Measurements from ENCODE around the gene PRCD.

Gene PRCD

GRCh38 chr17:76537578-76538280, 2.1 kb upstream of the PRCD start, which contains the start of gene CYGB:
Gene CYGB (minus strand): TSS chr17:76537709. CDS start chr17:76537542, 167 bp downstream.
- no peaks in the 10 kb centered on the region for H3K9me3 ChIP-seq (ENCODE audit: insufficient read depth, low read length, severe bottlenecking)
- no peak within 1 kb of the TSS for H3K27ac ChIP-seq (ENCODE audit: low read length)
- no peak for TF ChIP-seq CTCF (IDR thresholded peaks at IDR 0.05; ENCODE audit: borderline replicate concordance, extremely low read depth, low read length, poor library complexity, severe bottlenecking)
- no peak for TF ChIP-seq EZH2 (IDR thresholded peaks at IDR 0.05; ENCODE audit: borderline replicate concordance, low read depth, low read length, severe bottlenecking)
- no peaks in the 10 kb centered on the region for H4K20me1 ChIP-seq (ENCODE audit: insufficient read depth, low read length)
- no peaks in the 10 kb centered on the region for H3K27me3 ChIP-seq (ENCODE audit: insufficient read depth, low read length, poor library complexity)
- H3K79me2 ChIP-seq (ENCODE audit: insufficient read depth, low read length): no peaks in the 10 kb centered on the region
- H3K4me3 ChIP-seq (ENCODE audit: low read depth in 1 of 2, low read length in 2 of 2): no peak within 1 kb of the TSS
- H2AFZ ChIP-seq (ENCODE audit: low read depth, low read length): no peak within 1 kb of the TSS
- H3K4me2 ChIP-seq (ENCODE audit: insufficient read depth, low read length): no peak within 1 kb of the TSS
- no peak within 1 kb of the TSS for H3K9ac ChIP-seq (ENCODE audit: low read depth, low read length)
- ATAC-seq (ENCODE audit: insufficient read depth, low read depth) (no peak), DNase-seq (no peak)
- H3K4me1 ChIP-seq (ENCODE audit: insufficient read depth, low read length): no peaks in the 10 kb centered on the region
- no peaks in the 10 kb centered on the region for H3K36me3 ChIP-seq (ENCODE audit: insufficient read depth, low read length)

GRCh38 chr17:76538281-76538931, 1.4 kb upstream of the PRCD start:
- H3K9me3 ChIP-seq (ENCODE audit: insufficient read depth, low read length, severe bottlenecking): no peaks in the 10 kb centered on the region
- no peaks in the 10 kb centered on the region for H4K20me1 ChIP-seq (ENCODE audit: insufficient read depth, low read length)
- no peak overlapping the region for H3K4me3 ChIP-seq (ENCODE audit: low read depth in 1 of 2, low read length in 2 of 2)
- H3K4me1 ChIP-seq (ENCODE audit: insufficient read depth, low read length): no peaks in the 10 kb centered on the region
- no peaks in the 10 kb centered on the region for H3K79me2 ChIP-seq (ENCODE audit: insufficient read depth, low read length)
- no peak overlapping the region for H2AFZ ChIP-seq (ENCODE audit: low read depth, low read length)
- no peaks in the 10 kb centered on the region for H3K27me3 ChIP-seq (ENCODE audit: insufficient read depth, low read length, poor library complexity)
- H3K27ac ChIP-seq (ENCODE audit: low read length): no peak overlapping the region
- DNase-seq (no peak), ATAC-seq (ENCODE audit: insufficient read depth, low read depth) (no peak)
- H3K4me2 ChIP-seq (ENCODE audit: insufficient read depth, low read length): no peak overlapping the region
- H3K36me3 ChIP-seq (ENCODE audit: insufficient read depth, low read length): no peaks in the 10 kb centered on the region
- TF ChIP-seq EZH2 (IDR thresholded peaks at IDR 0.05; ENCODE audit: borderline replicate concordance, low read depth, low read length, severe bottlenecking): no peak
- TF ChIP-seq CTCF (IDR thresholded peaks at IDR 0.05; ENCODE audit: borderline replicate concordance, extremely low read depth, low read length, poor library complexity, severe bottlenecking): no peak
- H3K9ac ChIP-seq (ENCODE audit: low read depth, low read length): no peak overlapping the region

- Histone ChIP-seq H3K4me2 (ENCODE audit: insufficient read depth, low read length) (no peak overlapping the region), H3K9me3 (ENCODE audit: insufficient read depth, low read length, severe bottlenecking) (no peaks in the 10 kb centered on the region), H4K20me1 (ENCODE audit: insufficient read depth, low read length) (no peaks in the 10 kb centered on the region), H3K9ac (ENCODE audit: low read depth, low read length) (no peak overlapping the region), H2AFZ (ENCODE audit: low read depth, low read length) (no peak overlapping the region), H3K27me3 (ENCODE audit: insufficient read depth, low read length, poor library complexity) (no peaks in the 10 kb centered on the region), H3K4me3 (ENCODE audit: low read depth in 1 of 2, low read length in 2 of 2) (no peak overlapping the region), H3K79me2 (ENCODE audit: insufficient read depth, low read length) (no peaks in the 10 kb centered on the region), H3K4me1 (ENCODE audit: insufficient read depth, low read length) (no peaks in the 10 kb centered on the region), H3K27ac (ENCODE audit: low read length) (no peak overlapping the region), H3K36me3 (ENCODE audit: insufficient read depth, low read length) (no peaks in the 10 kb centered on the region)
- ATAC-seq (ENCODE audit: insufficient read depth, low read depth) (no peak), DNase-seq (no peak)
- no peak for TF ChIP-seq EZH2 (IDR thresholded peaks at IDR 0.05; ENCODE audit: borderline replicate concordance, low read depth, low read length, severe bottlenecking)
- no peak for TF ChIP-seq CTCF (IDR thresholded peaks at IDR 0.05; ENCODE audit: borderline replicate concordance, extremely low read depth, low read length, poor library complexity, severe bottlenecking)
Observed at GRCh38 chr17:76538941-76539570, 788 bp upstream of the PRCD start.

Data from DND-41 (cell line).